GM18499 (cell line): ENCODE results near the gene SAE1.
"Not testable (repeated sequence)": the region's sequence is repeated elsewhere in the genome, so short reads cannot be mapped to it uniquely, and the experiment has no call there.

Experiments used
- ATAC-seq: cut with Tn5 transposase; IDR thresholded peaks from one replicate; pipeline ENCODE4 v1.9.1; 2021; ENCODE audit warnings: moderate number of reproducible peaks; ENCODE audit not compliant: insufficient read depth, unreplicated experiment

SAE1 gene

DNA sequence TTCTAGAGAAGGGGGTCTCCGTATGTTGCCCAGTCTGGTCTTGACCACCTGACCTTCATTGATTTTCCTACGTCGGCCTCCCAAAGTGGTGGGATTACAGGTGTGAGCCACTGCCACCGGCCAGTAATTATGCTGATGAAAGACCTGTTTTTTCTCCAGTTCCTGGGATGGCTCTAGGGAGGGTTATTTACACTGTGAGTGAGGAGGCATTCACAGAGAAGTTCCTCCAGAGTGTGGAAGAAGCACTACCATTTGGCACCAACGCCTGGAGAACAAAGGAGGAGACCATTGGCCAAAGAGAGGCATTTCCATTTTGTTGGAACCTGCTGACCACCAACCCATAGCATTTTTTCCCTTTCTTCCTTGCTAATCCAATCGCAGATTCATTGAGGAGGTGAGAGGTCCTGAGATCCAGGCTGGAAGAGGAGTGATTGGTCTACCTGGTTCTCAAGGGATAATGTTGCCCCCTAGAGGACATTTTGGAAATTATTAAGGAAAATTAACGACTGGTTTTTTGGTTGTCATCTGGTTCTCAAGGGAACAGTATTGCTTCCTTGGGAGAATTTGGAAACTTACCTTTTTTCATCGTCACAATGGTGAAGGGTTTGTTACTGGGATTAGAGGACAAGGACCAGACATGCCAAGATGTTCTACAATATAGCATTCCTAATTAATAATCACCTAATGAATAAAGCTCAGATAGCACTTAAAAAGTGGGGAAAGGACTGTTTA lies 5.5 kb upstream of the SAE1 start:
- ATAC-seq: no peak

- no peak for ATAC-seq
Observed at GRCh38 chr19:47125669-47125938, 5.0 kb upstream of the SAE1 start.

- no peak for ATAC-seq
Observed at GRCh38 chr19:47129579-47129978, 1.1 kb upstream of the SAE1 start.

GRCh38 chr19:47130120-47130588 lies 481 bp upstream of the SAE1 start:
- no peak for ATAC-seq

DNA sequence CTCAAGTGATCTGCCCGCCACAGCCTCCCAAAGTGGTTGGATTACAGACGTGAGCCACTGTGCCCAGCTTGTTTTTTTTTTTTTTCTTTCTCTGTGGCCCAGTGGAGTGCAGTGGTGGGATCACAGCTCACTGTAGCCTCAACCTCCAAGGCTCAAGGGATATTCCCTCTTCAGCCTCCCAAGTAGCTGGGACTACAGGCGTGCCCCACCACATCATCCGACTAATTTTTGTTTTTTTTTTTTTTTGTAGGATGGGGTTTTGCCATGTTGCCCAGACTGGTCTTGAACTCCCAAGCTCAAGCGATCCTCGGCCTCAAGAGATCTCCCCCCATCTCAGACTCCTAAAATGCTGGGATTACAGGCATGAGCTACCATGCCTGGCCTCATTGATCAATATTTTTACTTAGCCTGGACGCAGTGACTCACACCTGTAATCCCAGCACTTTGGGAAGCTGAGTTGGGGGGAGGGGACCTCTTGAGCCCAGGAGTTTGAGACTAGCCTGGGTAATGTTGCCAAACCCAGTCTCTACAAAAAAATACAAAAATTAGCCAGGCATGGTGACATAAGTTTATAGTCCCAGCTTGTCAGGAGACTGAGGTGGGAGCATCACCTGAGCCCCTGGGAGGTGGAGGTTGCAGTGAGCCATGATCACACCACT lies 1.7 kb downstream of the SAE1 start:
- ATAC-seq: no peak

DNA sequence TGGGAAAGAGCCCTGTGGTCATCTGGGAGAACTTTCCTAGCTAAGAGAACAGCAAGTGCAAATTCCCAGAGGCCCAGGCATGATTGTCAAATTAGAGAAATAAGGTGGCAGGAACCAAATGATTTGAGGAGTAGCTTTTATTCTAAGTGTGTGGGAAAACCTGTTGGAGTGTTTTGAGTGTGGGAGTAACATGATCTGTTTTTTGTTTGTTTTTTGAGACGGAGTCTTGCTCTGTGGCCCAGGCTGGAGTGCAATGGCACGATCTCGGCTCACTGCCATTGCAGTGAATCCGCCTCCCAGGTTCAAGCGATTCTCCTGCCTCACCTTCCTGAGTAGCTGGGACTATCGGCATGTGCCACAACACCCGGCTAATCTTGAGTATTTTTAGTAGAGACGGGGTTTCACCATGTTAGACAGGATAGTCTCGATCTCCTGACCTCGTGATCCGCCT lies 2.4 kb downstream of the SAE1 start:
- ATAC-seq: no peak

- no peak for ATAC-seq
Observed at GRCh38 chr19:47134545-47134944, 3.9 kb downstream of the SAE1 start.

- ATAC-seq: no peak
Observed at GRCh38 chr19:47135156-47135555, 4.5 kb downstream of the SAE1 start.

DNA sequence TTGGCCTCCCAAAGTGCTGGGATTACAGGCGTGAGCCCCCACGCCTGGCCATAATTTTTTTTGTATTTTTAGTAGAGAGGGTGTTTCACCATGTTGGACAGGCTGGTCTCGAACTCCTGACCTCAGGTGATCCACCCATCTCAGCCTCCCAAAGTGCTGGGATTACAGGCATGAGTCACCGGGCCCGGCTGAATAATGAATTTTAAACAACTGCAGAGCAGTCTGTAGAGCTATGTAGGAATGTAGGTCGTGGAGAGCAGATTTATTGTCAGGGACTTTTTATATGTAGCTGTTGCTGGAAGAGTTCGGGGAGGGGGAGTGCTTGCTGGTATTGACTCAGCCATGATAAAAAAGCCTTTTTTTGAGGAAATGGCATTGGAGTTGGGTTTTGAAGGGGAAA lies 10.6 kb downstream of the SAE1 start:
- not testable (repeated sequence) for ATAC-seq

GRCh38 chr19:47141695-47142094 lies 11.1 kb downstream of the SAE1 start:
- no peak for ATAC-seq

- no peak for ATAC-seq
Observed at GRCh38 chr19:47142779-47143178, 12.1 kb downstream of the SAE1 start.

DNA sequence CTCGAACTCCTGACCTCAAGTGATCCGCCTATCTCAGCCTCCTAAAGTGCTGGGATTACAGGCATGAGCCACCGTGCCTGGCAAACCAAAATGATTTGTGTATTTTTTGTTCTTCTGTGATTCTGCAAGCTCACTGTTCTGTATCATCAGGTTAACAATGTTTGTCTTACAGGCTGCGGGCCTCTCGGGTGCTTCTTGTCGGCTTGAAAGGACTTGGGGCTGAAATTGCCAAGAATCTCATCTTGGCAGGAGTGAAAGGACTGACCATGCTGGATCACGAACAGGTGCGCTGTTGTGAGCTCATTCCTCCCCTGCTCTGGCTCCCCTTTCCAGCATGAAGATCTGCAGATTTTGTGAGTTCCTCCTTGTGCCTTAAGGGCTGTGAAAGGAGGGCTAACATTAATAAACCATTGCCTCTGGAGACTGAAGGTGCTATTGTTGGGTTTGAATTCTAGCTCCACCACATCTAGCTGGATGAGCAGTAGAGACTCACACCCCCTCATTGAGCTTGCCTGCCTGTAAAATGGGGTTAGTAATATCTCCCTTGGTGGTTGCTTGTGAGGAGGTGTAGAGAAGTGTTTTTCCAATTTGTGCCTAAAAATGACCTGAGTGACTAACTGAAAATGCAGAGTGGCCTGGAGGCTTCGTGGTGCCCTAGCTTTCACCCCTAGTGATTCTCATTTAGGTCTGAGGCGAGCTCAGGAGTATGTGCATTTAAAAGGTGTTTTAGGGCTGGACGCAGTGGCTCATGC lies 12.9 kb downstream of the SAE1 start:
- no peak for ATAC-seq

GRCh38 chr19:47144630-47145029 lies 14.0 kb downstream of the SAE1 start:
- no peak for ATAC-seq

DNA sequence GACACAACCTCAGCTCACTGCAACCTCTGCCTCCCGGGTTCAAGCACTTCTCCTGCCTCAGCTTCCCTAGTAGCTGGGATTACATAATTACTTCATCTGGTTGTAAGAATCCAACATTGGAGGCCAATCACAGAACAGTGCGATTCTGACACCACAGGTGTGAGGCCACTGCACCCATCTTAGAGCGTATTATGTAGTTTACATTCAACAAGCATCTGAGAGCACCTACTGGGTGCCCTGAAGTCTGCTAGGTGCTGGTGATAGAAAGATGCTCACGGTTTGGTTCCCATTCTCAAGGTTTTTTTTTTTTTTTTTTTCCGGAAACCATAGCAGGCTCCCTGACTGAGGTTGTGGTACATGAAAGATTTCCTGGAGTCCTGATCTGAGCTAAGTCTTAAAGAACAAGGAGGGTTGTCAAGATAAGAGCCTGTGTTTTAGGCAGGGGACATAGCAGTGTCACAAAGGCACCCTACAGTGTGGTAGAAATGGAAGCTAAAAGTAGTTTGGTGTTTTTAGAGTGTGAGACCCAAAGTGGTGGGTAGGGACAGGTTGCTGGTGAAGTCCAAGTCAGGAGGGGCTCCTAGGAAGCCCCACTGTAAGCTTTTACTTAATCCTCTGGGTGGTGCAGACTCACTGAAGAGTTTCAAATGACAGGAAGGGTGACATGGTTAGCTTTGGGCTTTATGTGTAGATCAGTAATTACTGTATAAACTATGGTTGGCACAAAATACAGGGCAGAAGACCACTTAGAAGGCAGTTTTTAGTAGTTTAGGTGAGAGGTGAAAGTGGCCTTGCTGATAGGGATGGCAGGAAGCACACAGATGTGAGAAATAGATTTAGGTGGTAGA lies 15.2 kb downstream of the SAE1 start:
- ATAC-seq: no peak

DNA sequence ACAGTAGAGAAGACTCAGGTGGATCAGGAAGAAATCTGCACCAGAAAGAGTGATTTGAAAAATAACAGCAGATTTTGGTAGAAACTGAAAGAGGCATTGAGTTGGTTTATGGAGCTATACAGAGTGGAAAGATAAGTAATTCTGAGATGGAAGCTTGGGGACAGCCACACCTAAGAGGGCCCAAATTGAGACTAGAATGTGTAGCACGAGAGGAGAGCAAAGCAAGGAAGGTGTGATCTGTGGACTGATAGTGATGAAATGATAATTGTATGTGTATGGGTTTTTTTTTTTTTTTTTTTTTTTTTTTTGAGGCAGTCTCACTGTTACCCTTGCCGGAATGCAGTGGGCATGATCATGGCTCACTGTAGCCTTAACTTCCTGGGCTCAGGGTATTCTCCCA lies 16.3 kb downstream of the SAE1 start:
- no peak for ATAC-seq

DNA sequence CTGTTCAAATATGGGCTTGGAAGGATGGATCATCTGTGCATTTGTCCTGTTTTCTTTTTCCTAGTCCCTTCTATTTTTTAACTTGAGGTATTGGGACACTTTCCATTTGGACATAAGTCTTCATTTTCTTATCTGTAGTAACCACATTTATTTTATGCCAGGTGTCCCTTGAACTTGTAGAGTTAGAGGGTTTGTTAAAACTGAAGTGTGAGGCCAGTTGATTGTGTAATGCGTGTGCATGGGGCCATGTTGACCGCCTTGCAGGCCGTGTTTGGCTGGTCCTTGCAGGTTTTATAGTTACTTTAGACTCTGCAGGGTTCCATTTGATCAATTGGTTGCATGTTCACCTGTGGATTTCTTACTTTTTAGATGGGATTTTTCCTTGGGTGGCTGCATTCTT lies 21.0 kb downstream of the SAE1 start:
- ATAC-seq: no peak

DNA sequence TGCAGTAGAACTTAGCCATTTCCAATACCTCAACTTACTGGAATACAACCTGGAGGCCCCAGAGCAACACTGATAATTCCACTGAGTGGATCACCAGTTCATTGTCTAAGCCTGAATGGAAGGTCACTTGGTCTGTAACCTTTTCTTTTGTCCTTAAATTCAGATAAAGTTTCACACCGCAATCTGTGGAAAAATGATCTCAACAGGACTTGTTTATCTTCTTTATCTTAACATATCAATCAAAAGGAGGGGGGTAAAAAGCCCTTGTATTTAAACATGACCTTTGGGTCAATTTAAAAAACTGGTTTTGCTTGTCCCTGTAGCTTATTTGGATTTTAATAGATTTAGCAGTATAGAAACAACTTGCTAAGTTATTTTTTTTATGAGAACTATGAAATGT lies 21.6 kb downstream of the SAE1 start:
- no peak for ATAC-seq

DNA sequence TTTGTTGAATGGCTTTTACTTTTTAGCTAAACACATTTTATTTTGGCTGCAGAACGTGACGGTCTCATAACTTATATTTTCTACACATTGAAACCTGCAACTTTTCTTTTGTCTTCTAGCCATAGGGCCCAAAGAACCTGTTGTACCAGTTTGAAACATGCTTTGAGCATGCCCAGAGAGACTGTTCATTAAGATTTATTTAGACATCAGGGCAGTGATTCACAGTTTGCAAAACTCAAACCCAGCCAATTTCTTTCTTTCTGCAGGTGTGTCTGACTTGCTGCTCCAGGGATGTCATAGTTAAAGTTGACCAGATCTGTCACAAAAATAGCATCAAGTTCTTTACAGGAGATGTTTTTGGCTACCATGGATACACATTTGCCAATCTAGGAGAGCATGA lies 22.0 kb downstream of the SAE1 start:
- ATAC-seq: no peak

DNA sequence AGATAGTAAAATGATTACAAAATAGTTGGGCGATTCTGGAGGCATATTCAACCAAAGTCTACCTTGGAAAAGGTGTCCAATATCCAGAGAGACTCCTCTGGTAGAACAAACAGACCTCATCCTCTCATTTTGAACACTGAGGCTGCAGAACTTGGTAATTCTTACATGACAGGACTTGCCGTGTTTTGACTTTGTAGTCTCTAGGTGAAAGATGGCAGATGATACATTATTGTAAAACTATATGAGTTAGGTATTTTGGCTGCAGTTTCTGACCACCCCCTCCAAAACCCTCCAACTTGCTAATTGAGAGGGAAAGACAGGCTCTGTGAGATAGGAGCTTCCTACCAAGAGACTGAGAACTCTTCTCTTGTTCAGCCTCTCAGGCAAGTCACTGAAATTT lies 22.6 kb downstream of the SAE1 start:
- ATAC-seq: no peak

GRCh38 chr19:47155148-47155547 lies 24.5 kb downstream of the SAE1 start:
- no peak for ATAC-seq
